GM19397 (cell line): Measurements from ENCODE around the gene WRAP73.

Source experiments
- ATAC-seq: cut with Tn5 transposase; IDR thresholded peaks from one replicate; pipeline ENCODE4 v1.9.1; 2021; ENCODE audit warnings: mild to moderate bottlenecking, moderate library complexity; ENCODE audit not compliant: unreplicated experiment

The WRAP73 gene

GRCh38 chr1:3649342-3650247 is at the start of gene WRAP73:
Gene WRAP73, minus strand, starts transcription at chr1:3650103. Its CDS starts 104 bp downstream, at chr1:3649999.
- ATAC-seq, result peak; percentile 86

GRCh38 chr1:3699596-3699995 is 49.7 kb upstream of the WRAP73 start:
- ATAC-seq, result no peak

GRCh38 chr1:3698660-3699408 is 48.9 kb upstream of the WRAP73 start:
- ATAC-seq, result no peak

- ATAC-seq, result no peak
Measured at GRCh38 chr1:3697810-3698209, 47.9 kb upstream of the WRAP73 start.

- no peak for ATAC-seq
Measured at GRCh38 chr1:3697104-3697503, 47.2 kb upstream of the WRAP73 start.

GRCh38 chr1:3696689-3697088 is 46.8 kb upstream of the WRAP73 start:
- no peak for ATAC-seq

- no peak for ATAC-seq
Measured at GRCh38 chr1:3695326-3696217, 45.7 kb upstream of the WRAP73 start.

- ATAC-seq, result no peak
Measured at GRCh38 chr1:3693321-3693720, 43.4 kb upstream of the WRAP73 start.

- no peak for ATAC-seq
Measured at GRCh38 chr1:3692598-3692997, 42.7 kb upstream of the WRAP73 start.

GRCh38 chr1:3691421-3692204 is 41.7 kb upstream of the WRAP73 start:
- no peak for ATAC-seq

- no peak for ATAC-seq
Measured at GRCh38 chr1:3690282-3691065, 40.6 kb upstream of the WRAP73 start.

- no peak for ATAC-seq
Measured at GRCh38 chr1:3689138-3689750, 39.3 kb upstream of the WRAP73 start.

GRCh38 chr1:3688356-3689137 is 38.6 kb upstream of the WRAP73 start:
- no peak for ATAC-seq

- no peak for ATAC-seq
Measured at GRCh38 chr1:3687504-3687903, 37.6 kb upstream of the WRAP73 start.

- ATAC-seq, result no peak
Measured at GRCh38 chr1:3685906-3686305, 36.0 kb upstream of the WRAP73 start.

- ATAC-seq, result no peak
Measured at GRCh38 chr1:3685222-3685621, 35.3 kb upstream of the WRAP73 start.

- ATAC-seq, result no peak
Measured at GRCh38 chr1:3683992-3684391, 34.1 kb upstream of the WRAP73 start.

- ATAC-seq, result no peak
Measured at GRCh38 chr1:3683197-3683596, 33.3 kb upstream of the WRAP73 start.
